MG63 (cell line): ENCODE data around the gene FILIP1. TPM values are rescaled to one million over a fixed set of nuclear protein-coding genes. Genes with fewer than 3 reads are reported as not detected.
A peak's percentile ranks its signal among the peaks of the same experiment; 100 is the strongest.
"Not testable (repeated sequence)": the region's sequence is repeated elsewhere in the genome, so short reads cannot be mapped to it uniquely, and the experiment has no call there.

Experiments used
- DNase-seq: peaks from one replicate; pipeline ENCODE4 v3.0.0-alpha.2; 2020
- H3K27me3 ChIP-seq: fragments of 250-450 bp; sonication (Bioruptor Pico); 2 replicates; pipeline ENCODE4 v1.5.1; 2020; ENCODE audit warnings: mild to moderate bottlenecking, moderate library complexity
- H3K36me3 ChIP-seq: fragments of 250-450 bp; sonication (Bioruptor Pico); 2 replicates; pipeline ENCODE4 v1.5.1; 2020; ENCODE audit warnings: mild to moderate bottlenecking, moderate library complexity
- H3K4me3 ChIP-seq: fragments of 250-450 bp; sonication (Bioruptor Pico); 2 replicates; pipeline ENCODE4 v1.5.1; 2020; ENCODE audit warnings: mild to moderate bottlenecking, moderate library complexity
- H3K9me3 ChIP-seq: fragments of 250-450 bp; sonication (Bioruptor Pico); 2 replicates; pipeline ENCODE4 v1.5.1; 2020; ENCODE audit warnings: mild to moderate bottlenecking, moderate library complexity
- total RNA-seq: library from RNA; depleted of rRNA; stranded (reverse); fragments of >200 nt; shearing (Covaris generic); gene quantifications from 2 replicates; pipeline ENCODE4 v1.2.3, GENCODE V29; 2014; ENCODE audit warnings: low replicate concordance

Gene FILIP1
- total RNA-seq, 1 experiment from 2014 or later, result 0.03 TPM

DNA sequence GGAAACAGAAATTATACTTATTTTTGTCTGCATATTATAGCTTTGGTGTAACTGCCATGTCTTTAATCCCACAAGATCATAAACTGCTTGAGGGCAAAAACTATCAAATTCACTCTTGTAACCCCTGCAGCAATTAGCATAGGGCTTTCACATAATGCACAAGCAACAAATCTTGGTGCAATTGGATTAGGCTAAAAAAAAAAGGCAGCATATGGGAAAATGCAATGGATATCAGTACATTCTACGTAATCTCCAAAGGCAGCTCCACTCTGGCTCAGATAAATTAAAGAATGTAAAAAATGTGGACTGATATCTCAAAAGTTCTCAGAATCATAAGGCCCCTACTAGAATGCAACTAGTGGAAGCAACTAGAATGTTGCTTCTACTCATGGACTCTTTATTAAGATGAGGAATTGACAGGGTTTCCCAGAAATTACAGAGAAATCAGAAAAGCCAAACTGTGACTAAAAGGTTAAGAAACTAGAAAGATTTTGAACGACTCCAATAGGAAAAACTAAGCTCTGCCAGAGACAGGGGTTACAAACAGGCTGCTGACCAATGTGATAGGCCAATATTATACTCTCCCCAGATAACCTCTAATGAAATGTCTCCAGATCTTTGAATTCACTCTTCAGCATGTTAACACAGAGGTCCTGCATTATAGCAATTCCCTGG, 55.0 kb downstream of the FILIP1 start:
- DNase-seq, result no peak
- Histone ChIP-seq H3K4me3 (no peak overlapping the region), H3K36me3 (no peaks in the 10 kb centered on the region), H3K9me3 (no peaks in the 10 kb centered on the region), H3K27me3 (no peaks in the 10 kb centered on the region)

DNA sequence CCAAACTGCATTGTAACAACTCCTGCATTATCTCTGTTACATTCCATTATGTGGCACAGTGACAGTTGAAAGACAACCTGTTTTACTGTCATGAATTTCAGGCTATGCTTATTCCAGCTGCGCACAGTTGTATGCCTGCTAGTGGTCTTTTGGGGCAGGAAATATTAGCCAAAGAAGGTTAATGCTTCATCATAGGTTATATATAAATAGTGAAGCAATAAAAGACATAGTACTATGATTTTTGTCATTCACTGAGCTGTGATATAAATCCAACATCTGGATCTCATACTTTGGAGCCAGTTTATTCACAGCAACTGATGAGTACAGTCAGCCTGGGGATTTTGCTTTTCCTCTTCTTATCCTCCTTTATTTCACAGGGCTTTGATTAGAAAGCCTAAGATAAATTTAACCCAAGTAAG, 55.6 kb downstream of the FILIP1 start:
- no peaks in the 10 kb centered on the region for H3K36me3 ChIP-seq
- no peaks in the 10 kb centered on the region for H3K27me3 ChIP-seq
- H3K4me3 ChIP-seq, result no peak overlapping the region
- DNase-seq, result no peak
- H3K9me3 ChIP-seq, result no peaks in the 10 kb centered on the region

DNA sequence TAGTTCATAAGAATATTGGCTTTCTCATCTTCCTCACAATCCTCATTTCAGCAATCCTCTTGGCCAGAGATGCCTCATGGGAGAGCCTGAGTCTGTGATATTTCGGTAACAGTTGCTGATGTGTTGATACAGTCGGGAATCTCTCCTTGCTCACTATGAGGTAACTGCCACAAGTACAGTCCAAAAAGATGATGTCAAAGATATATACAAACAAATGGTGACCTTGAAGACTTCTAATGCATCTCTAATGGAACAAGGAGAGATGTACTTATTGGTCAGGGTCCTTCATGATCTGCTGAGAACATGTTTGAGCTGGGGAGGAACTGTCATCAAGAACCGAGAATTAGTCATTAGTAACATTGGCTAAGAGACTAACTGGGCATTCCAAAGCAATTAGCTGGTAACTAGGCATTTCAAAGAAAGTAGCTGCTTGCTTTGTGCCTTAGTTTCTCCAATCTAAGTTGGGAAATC, 56.1 kb downstream of the FILIP1 start:
- no peaks in the 10 kb centered on the region for H3K36me3 ChIP-seq
- H3K9me3 ChIP-seq, result no peaks in the 10 kb centered on the region
- no peak for DNase-seq
- H3K4me3 ChIP-seq, result no peak overlapping the region
- no peaks in the 10 kb centered on the region for H3K27me3 ChIP-seq

DNA sequence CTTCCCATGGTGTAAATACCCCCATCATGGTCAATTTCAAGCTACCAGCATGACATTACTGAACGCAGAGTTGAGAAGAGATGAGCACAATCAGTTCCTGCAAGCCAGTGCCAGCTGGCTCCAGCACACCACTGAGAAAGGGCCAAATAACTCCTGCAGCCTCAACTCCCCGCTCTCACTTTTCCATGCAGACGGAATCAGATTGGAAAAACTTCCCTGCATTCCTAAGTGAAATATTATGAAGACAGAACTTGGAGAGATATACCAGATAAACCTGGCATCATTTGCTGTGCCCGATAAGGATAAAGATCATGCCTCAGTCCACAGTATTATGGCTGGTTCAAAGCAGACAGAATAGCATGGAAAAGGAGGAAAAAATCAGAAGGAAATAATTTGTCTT, 56.7 kb downstream of the FILIP1 start:
- Histone ChIP-seq H3K36me3 (no peaks in the 10 kb centered on the region), H3K27me3 (no peaks in the 10 kb centered on the region), H3K4me3 (no peak overlapping the region), H3K9me3 (no peaks in the 10 kb centered on the region)
- peak; percentile 5 for DNase-seq

DNA sequence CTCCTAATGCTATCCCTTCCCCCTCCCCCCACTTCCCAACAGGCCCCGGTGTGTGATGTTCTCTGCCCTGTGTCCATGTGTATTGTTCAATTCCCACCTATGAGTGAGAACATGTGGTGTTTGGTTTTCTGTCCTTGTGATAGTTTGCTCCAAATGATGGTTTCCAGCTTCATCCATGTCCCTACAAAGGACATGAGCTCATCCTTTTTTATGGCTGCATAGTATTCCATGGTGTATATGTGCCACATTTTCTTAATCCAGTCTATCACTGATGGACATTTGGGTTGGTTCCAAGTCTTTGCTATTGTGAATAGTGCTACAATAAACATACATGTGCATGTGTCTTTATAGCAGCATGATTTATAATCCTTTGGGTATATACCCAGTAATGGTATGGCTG, 60.8 kb downstream of the FILIP1 start:
- H3K36me3 ChIP-seq, H3K4me3 ChIP-seq, DNase-seq, H3K9me3 ChIP-seq, H3K27me3 ChIP-seq: not testable (repeated sequence)

DNA sequence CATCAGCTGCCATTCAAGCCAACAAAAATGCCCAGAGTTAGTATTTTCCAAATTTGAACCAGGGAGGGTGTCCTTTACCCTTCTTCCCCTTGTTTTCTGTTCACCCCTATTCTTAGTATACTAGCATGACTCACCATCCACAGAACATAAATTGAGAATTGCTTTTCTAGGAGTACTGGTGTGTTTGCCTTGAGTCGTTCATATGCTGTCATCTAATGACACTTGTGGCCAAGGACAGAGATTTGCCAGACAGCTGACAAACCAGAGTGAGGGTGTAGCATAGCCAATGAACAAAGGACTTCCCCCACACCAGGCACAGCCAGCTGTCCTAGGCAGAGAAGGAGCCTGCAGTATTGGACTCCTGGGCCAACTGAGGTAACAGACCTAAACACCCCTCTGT, 62.2 kb downstream of the FILIP1 start:
- Histone ChIP-seq H3K4me3 (no peak overlapping the region), H3K27me3 (no peaks in the 10 kb centered on the region), H3K9me3 (no peaks in the 10 kb centered on the region), H3K36me3 (no peaks in the 10 kb centered on the region)
- DNase-seq, result no peak

DNA sequence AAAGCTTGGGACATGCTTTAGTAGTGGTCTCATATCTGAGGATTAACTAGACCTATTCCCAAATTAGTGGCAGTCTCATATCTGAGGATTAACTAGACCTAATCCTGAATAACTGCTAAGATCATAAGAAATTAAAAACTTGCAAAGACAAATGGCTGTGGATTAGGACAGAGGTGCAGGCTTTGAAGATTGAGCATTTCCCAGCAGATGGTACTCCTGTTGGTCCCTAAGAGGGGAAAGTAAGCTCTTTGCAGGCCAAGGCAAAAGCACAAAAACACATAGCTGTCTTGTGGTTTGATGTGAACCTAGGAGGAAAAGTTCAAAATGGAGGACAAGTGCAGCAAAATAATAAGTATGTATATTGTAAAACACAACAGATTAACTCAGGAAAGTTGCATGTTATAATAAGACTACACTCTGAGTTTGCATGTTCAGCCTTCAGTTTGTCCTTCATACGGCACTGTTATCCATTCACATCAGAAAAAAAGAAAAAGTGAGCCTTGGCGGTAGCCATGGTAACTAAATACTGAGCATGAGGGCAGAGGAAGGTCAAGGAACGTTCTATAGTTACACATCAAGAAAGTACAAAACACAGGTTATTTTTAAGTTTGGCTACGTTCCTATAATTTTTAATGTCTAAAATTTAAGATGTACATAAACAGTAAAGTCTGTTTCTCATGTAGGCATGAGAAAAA, 62.8 kb downstream of the FILIP1 start:
- no peak for DNase-seq
- no peaks in the 10 kb centered on the region for H3K9me3 ChIP-seq
- no peak overlapping the region for H3K4me3 ChIP-seq
- no peaks in the 10 kb centered on the region for H3K27me3 ChIP-seq
- no peaks in the 10 kb centered on the region for H3K36me3 ChIP-seq

DNA sequence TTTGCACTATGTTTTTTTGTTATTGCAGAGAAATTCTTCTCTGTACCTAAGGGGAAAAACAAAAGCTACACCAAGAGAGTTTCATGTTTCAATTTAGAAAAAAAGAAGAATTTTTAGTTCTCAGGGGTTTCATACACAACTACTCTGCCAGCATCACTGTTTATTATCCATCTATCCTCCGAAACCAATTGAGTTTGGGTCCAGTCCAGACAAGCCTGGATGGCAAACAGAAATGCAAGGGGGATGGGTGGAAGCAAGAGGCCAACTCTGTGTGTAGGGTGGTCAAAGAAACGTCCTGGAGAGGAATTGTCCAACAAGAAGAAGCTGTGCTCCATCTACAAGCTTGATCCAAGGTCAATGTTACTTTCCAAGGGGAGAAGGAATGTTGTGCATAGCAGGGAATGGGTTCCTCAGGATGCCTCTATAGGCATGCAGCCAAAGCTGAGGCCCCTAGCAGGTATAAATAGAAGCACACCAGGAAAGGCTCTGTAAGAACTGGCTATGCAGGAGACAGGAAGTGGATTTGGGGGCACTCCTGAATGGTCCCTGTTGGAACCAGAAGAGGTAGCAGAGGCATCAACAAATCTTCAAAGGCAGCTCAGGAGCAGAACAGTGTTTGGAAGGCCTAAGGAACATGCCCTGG, 64.4 kb downstream of the FILIP1 start:
- H3K27me3 ChIP-seq, result no peaks in the 10 kb centered on the region
- H3K36me3 ChIP-seq, result no peaks in the 10 kb centered on the region
- DNase-seq, result no peak
- H3K9me3 ChIP-seq, result no peaks in the 10 kb centered on the region
- H3K4me3 ChIP-seq, result no peak overlapping the region

DNA sequence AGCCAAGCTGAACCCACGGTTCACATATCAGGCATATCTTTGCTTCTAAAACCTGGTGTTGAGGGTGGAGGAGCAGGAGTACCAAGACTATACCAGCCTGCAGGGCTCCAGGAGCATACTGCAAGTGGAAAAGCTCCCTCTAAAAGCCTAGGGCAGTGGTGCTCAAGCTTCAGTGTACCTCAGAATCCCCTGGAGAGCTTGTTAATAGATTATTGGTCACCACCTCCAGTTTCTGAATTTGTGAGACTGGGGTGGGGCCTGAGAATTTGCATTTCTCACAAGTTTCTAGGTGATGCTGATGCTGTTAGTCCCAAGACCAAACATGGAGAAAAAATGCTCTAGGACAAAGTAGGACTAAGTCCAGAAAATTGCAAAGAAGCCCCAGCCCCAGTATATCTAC, 65.4 kb downstream of the FILIP1 start:
- no peak for DNase-seq
- Histone ChIP-seq H3K9me3 (no peaks in the 10 kb centered on the region), H3K36me3 (no peaks in the 10 kb centered on the region), H3K27me3 (no peaks in the 10 kb centered on the region), H3K4me3 (no peak overlapping the region)

DNA sequence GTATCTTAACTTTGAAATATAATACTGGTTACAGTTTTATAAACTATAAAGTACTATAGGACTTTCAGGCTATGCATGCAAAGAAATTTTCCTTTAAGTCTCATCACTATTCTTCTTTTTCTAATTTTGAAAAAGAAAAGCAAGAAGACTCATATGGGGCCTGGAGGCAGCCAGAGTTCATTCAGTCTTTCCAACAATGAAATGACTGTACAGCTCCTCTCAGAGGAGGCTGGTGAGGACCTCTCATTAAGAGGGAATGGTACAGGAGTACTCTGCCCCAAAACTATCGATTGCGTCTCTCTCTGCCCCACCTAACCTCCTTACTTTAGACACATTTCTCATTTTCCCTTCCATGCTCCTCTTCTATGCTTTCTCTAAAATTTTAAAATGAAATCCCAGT, 66.3 kb downstream of the FILIP1 start:
- no peak for DNase-seq
- H3K9me3 ChIP-seq, result no peaks in the 10 kb centered on the region
- no peaks in the 10 kb centered on the region for H3K36me3 ChIP-seq
- H3K27me3 ChIP-seq, result no peaks in the 10 kb centered on the region
- no peak overlapping the region for H3K4me3 ChIP-seq

DNA sequence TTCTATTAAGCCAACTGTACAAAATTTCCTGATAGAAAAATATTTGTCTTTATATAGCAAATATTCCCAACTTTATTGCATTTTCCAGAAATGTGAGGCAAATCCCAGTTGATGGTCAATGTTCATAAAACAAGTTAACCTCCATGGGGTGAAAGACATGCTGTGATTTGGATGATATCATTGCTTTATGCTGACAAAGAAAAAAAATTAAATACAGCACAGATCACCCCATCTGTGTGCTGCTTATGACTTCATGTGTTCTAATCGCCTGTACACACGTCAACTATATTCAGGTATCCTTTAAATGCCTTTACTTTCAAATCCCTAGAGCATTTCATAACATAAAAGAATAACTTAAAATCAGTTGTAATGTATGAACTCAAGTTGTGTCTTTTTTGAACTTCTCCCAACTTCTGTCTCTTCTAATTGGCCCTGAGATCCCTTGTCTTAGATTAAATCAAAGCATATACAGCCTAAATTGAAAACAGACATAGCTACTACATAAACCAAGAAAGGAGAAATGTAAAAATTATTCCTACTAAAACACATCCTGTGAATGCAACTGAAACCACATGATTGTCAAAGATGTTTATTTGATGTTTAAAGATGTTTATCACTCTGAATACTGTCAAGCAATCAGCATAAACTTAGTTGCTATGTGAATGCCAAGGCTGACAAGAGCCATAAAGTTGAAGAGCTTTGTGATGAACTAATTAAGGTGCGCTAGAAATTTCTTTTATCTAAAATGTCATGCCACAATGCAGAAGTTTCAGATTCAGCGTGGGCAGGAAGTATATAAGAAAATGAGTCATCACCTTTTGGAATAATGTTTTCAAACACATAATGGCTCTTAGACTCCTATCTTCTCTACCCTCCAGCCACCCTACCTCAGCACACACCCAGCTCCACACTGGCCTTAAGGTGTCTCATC, 68.7 kb downstream of the FILIP1 start:
- H3K9me3 ChIP-seq, result no peaks in the 10 kb centered on the region
- DNase-seq, result no peak
- H3K27me3 ChIP-seq, result no peaks in the 10 kb centered on the region
- no peaks in the 10 kb centered on the region for H3K36me3 ChIP-seq
- H3K4me3 ChIP-seq, result no peak overlapping the region

DNA sequence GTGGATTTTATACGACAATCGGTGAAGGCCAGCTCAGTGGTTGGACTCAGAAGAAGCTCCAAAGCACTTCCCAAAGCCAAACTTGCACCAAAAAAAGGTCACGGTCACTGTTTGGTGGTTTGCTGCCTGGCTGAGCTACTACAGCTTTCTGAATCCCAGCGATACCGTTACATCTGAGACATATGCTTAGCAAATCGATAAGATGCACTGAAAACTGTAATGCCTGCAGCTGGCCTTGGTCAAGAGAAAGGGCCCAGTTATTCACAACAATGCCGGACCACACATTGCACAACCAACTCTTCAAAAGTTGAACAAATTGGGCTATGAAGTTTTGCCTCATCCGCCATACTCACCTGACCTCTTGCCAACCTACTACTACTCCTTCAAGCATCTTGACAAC, 70.2 kb downstream of the FILIP1 start:
- Histone ChIP-seq H3K4me3 (no peak overlapping the region), H3K27me3 (no peaks in the 10 kb centered on the region), H3K9me3 (no peaks in the 10 kb centered on the region), H3K36me3 (no peaks in the 10 kb centered on the region)
- no peak for DNase-seq

DNA sequence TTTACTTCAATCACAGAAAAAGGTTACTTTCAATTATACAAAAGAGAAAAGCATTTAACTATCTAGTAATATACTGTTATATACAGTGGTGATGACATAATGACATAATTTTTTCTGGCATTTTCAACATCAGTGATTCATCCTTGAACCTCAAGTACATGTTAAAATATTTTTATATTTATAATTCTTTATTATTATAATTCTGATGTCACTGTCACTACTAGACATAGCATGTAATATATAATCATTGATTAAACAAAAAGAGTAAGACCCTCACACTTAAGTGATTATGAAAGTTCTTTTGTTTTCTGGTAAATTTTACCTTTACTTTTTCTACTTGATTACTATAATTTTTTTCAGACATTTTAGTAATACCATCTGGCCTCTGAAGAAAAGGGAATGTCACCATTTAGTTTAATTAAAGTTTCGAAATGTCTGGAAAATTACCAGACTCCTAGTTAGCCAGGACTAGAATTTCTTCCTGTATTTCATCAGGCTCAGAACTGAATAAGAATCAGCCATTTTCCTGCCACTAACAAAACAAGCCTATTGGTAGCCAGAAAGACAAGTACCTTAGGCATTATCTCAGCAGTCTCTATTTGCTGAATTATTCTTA, 71.5 kb downstream of the FILIP1 start:
- Histone ChIP-seq H3K36me3 (no peaks in the 10 kb centered on the region), H3K27me3 (no peaks in the 10 kb centered on the region), H3K4me3 (no peak overlapping the region), H3K9me3 (no peaks in the 10 kb centered on the region)
- no peak for DNase-seq

DNA sequence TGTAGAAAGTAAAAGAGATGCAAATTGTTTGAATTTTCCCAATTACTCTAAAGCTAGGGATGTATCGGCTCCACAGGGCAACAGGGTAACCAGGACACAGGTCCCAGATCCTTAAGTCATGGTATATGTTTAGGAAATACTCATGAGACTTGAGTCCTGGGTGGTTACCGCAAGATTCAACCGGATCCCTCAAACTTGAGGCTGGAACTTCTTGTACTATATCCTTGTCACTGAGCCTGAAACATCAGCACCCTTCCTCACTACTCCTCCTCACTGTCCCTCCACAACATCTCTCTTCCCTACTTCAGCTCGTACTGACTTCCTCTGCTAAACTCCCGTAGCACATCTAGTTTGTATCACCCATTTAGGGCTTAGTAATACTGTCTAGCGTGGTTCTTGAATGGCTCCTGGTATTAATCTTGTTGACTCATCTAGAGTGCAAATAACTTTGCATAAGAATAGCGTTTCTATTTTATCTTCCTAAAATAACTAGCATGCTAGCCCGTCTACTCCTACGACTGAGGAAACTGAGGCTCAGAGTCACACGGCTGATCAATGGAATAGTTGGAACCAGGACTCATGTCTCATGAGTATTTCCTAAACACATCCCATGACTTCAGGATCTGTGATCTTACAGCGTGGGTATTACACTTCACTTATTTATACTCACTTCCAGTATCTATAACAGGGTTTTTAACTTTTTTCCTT, 72.1 kb downstream of the FILIP1 start:
- Histone ChIP-seq H3K36me3 (no peaks in the 10 kb centered on the region), H3K4me3 (no peak overlapping the region), H3K27me3 (no peaks in the 10 kb centered on the region), H3K9me3 (no peaks in the 10 kb centered on the region)
- no peak for DNase-seq

DNA sequence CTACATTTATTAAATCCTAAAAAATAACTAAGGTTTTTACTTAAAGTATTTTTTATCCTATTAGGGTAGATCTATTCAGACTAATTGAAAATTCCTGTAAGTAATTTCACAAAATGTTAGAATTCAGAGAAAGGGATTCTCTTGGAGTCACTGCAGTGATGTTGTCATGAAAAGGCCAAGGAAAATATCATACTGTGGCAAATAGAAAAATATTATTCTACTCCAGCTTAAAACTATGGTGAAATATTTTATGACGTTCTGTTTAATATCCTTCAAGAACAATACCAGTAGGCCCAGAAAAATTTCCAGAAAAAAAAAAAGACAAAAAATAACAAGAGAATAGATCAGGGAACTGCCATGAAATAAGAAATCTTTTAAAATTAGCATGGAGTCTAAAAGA, 73.6 kb downstream of the FILIP1 start:
- no peaks in the 10 kb centered on the region for H3K27me3 ChIP-seq
- no peak for DNase-seq
- H3K36me3 ChIP-seq, result no peaks in the 10 kb centered on the region
- H3K9me3 ChIP-seq, result no peaks in the 10 kb centered on the region
- H3K4me3 ChIP-seq, result no peak overlapping the region

DNA sequence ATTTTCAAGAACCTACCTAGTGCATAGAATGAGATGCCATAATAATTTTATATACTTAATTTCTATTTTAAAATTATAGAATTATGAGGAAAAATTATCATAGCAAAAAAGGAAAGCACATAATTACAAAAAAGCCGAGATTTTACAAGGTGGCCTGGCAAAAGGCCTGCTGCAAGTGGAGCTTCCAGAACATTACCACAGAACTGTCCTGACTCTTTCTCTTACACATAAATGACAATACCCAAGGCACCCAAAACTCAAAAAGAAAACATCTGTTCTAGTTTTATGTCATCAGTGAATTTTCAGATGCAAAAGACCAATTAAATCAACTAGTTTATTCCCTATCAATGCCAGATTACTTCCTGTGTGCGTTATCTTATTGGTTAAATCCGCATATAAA, 74.2 kb downstream of the FILIP1 start:
- H3K9me3 ChIP-seq, result no peaks in the 10 kb centered on the region
- H3K27me3 ChIP-seq, result no peaks in the 10 kb centered on the region
- H3K4me3 ChIP-seq, result no peak overlapping the region
- no peaks in the 10 kb centered on the region for H3K36me3 ChIP-seq
- no peak for DNase-seq
